Inferior parietal cortex (tissue), 1 donor: ENCODE data around the gene FOXC2.

Experiments
- DNase-seq: peaks from one replicate; pipeline ENCODE4 v3.0.0-alpha.2; 2016; ENCODE audit errors: extremely low spot score

The FOXC2 gene

GRCh38 chr16:86556576-86556975, 10.1 kb upstream of the FOXC2 start:
- DNase-seq: no peak

- no peak for DNase-seq
Measured at GRCh38 chr16:86557587-86557986, 9.0 kb upstream of the FOXC2 start.

DNA sequence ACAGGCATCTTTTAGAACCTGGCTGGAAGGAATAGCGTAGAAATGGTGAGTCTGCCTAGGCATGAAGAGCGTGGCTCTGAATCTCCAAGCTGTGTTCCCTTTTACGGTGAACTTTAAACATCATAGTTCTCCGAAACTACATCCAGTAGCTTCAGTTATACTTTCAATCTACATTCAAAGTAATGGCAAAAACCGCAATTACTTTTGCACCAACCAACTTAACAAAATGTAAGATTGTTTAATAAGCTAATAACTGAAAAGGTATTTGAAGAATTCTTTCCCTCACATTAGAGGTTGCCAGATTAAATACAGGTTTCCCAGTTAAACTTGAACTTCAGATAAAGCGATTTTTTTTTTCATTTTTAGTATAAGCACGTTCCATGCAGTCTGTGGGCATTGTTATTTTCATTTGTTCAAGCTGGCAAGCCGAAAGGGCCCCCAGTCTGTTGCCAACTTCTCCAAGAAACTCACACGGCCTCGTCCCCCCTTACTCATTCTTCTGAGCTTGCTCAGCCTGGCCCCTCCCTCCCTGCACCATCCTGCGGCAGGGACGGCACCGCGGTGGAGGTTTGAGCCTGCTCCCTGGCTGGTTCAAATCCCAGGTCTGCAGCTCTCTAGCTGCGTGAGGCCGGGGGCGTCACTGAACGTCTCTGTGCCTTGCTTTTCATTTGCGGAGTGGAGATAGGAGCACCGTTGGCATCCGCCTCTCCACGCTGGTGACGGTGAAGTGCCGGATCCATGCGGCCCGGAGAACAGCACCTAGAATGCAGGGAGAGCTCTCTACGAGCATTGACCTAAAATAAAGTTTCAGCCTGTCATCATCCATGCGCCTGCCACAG, 8.1 kb upstream of the FOXC2 start:
- no peak for DNase-seq

DNA sequence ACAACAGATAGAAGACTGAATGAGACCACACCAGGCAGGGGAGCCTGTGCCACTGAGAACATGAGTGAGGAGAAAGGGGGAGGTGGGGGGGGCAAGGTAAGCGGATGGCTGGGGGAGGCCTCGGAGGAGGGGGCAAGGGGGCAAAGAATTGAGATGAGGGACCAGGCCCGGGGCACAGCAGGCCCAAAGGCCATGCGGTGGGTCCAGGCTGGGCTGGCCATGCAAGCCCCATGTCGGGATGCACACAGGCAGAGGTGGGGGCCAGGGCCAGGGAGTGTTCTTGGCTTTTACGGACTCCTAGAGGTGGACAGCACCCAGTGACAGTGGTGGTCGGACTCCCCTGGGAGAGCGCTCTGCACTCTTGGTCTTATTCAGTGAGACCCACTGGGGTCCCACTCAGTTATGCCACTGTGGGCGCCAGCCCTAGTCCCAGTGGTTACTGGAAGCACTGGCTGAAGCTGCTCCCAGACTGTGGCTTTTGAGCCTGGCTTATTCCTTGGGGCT, 6.8 kb upstream of the FOXC2 start:
- no peak for DNase-seq

DNA sequence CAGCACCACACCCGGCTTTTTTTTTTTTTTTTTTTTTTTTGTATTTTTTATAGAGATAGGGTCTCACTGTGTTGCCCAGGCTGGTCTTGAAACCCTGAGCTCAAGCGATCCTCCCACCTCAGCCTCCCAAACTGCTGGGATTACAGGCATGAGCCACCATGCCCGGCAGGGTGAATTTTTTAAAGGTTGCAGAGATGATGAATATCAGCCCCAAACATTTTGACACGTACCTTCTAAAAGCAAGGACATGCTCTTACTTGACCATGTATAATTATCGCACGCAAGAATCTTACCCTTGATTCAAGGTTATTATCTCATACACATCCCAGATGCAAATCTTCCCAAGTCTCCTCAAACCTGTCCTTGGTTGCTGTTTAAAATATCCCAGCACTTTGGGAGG, 4.3 kb upstream of the FOXC2 start:
- no peak for DNase-seq

- DNase-seq: peak; percentile 94
Measured at GRCh38 chr16:86563469-86564345, 2.9 kb upstream of the FOXC2 start.

DNA sequence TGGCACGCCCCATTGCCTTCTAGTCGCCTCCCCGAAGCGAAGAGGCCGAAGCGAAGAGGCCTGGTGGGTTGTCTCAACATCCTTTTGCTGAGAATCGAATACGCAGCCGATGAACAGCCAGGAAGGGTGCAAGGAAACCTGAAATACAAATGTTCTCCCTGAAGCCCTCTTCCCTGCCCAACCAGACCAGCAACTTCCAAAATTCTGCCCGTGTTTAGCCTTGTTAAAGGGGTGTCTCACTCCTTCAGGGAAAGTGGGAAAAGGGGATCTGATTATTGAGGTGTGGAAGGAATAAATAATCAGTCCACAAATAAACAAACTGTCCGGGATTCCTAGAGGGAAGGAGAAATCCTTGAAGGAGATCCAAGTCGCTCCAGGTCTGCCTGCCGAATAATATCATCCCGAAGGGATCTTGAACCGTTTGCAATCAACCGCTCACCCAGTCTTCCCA, 1.4 kb upstream of the FOXC2 start:
- no peak for DNase-seq

DNA sequence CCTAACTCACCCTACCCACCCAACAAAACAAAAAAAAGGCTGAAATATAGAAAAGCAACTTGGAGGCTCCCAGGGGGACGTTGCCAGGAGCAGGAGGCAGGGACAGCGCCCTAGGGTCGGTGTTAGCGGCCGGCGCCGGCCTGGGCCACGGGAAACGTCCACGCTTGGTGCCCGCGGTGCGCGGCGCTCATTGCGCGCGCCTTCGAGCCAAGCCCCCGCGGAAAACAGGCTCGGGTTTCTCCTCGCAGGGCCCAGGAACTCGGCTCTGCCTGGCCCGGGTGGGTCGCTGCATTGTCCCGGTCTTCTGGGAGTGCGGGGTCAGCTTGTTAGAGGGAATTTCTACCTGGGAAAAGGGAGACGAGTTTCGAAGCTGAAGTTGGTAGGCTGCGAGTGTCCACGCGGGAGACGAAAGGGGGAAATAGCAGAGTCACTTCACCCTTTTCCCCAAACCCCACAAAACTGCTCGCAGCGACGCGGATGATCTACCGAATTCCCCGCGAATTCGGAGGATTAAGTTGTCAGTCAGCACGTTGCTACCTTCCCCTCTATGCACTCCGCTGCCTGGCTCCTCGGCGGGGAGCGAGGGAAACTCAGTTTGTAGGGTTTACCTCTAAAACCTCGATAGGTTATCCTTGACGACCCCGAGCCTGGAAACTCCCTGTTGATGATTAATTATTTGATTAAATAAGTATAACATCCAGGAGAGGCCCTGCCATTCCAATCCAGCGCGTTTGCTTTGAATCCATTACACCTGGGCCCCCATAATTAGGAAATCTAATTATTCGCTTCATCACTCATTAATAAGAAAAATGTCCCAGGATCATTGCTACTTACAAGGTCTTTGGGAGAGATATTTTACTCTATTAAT, 751 bp upstream of the FOXC2 start:
- DNase-seq: no peak

GRCh38 chr16:86566966-86567700, 504 bp downstream of the FOXC2 start:
- no peak for DNase-seq

DNA sequence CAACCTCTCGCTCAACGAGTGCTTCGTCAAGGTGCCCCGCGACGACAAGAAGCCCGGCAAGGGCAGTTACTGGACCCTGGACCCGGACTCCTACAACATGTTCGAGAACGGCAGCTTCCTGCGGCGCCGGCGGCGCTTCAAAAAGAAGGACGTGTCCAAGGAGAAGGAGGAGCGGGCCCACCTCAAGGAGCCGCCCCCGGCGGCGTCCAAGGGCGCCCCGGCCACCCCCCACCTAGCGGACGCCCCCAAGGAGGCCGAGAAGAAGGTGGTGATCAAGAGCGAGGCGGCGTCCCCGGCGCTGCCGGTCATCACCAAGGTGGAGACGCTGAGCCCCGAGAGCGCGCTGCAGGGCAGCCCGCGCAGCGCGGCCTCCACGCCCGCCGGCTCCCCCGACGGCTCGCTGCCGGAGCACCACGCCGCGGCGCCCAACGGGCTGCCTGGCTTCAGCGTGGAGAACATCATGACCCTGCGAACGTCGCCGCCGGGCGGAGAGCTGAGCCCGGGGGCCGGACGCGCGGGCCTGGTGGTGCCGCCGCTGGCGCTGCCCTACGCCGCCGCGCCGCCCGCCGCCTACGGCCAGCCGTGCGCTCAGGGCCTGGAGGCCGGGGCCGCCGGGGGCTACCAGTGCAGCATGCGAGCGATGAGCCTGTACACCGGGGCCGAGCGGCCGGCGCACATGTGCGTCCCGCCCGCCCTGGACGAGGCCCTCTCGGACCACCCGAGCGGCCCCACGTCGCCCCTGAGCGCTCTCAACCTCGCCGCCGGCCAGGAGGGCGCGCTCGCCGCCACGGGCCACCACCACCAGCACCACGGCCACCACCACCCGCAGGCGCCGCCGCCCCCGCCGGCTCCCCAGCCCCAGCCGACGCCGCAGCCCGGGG, 1.3 kb downstream of the FOXC2 start:
- no peak for DNase-seq

- no peak for DNase-seq
Measured at GRCh38 chr16:86568677-86569623, 2.3 kb downstream of the FOXC2 start.

GRCh38 chr16:86569701-86570447, 3.2 kb downstream of the FOXC2 start:
- DNase-seq: no peak

- DNase-seq: no peak
Measured at GRCh38 chr16:86570558-86571529, 4.2 kb downstream of the FOXC2 start.

GRCh38 chr16:86571530-86571915, 4.9 kb downstream of the FOXC2 start:
- DNase-seq: no peak

DNA sequence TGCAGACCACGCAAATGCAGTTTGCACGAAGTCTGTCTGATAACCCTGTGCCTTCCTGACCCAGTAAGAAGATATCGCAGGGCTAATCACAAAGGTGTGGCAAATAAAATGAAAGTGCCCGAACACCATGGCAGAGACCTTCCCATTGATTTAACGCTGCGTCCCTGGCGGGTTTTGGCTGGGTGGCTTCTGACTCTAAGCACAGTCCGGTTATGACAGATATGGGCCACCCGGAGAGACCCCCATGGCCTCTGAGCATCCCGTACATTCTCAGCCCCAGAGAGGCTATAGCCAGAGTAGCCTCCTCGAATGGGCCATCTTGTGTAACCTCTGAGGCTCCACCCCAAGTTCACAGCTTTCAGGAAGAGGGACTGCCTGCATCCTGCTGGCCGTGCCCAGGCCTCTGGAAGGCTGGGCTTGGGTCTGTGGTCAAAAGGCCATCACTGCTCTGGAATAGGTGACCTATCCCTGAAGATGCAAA, 5.5 kb downstream of the FOXC2 start:
- DNase-seq: no peak

- DNase-seq: no peak
Measured at GRCh38 chr16:86572606-86573005, 6.0 kb downstream of the FOXC2 start.

DNA sequence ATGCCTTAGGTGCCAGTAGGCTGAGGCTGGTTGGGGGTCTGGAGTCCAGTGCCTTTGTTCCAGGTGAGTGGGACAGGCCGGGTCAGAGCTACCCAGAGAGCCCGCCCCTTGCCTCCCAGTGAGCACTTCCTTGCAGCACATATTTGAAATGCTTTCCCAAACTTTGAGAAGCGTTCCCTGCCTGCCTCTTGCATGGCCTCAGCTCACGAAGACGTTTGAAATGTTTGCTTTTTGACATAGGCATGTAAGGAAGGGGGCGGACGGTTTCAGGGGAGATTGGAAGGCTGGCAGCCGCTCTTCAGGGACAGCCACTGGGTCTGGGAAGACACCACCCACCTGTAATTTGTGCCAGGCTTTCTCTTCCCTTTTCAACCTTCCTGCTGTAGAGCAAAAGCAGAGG, 6.6 kb downstream of the FOXC2 start:
- no peak for DNase-seq
